OCI-LY1 (cell line): ENCODE data around the gene ANKH.

ENCODE experiments used
- H2AFZ ChIP-seq: fragments of 200-600 bp; sonication (generic), shearing (Covaris generic); 2 replicates; pipeline ENCODE4 v1.6.0; 2014; ENCODE audit warnings: antibody characterized with exemption, mild to moderate bottlenecking, low read length
- H3F3A ChIP-seq: fragments of 200-600 bp; sonication (generic), shearing (Covaris generic); 2 replicates; pipeline ENCODE4 v1.6.0; 2014; ENCODE audit warnings: mild to moderate bottlenecking, antibody characterized with exemption, low read length, moderate library complexity; ENCODE audit not compliant: insufficient read depth
- H3K27ac ChIP-seq: fragments of 200-600 bp; sonication (generic); 2 replicates; pipeline ENCODE4 v1.5.1; 2014; ENCODE audit warnings: low read length, mixed run types, mild to moderate bottlenecking, low read depth; ENCODE audit not compliant: poor library complexity, severe bottlenecking
- H3K27me3 ChIP-seq: fragments of 200-600 bp; sonication (generic); 2 replicates; pipeline ENCODE4 v1.6.0; 2014; ENCODE audit warnings: antibody characterized with exemption, mild to moderate bottlenecking, low read length, moderate library complexity; ENCODE audit not compliant: insufficient read depth
- H3K36me3 ChIP-seq: fragments of 200-600 bp; sonication (generic); 2 replicates; pipeline ENCODE4 v1.6.1; 2014; ENCODE audit warnings: mild to moderate bottlenecking, antibody characterized with exemption, low read length, moderate library complexity, mixed read lengths; ENCODE audit not compliant: insufficient read depth
- H3K4me1 ChIP-seq: fragments of 200-600 bp; sonication (generic); 2 replicates; pipeline ENCODE4 v1.5.1; 2014; ENCODE audit warnings: mild to moderate bottlenecking, low read length, moderate library complexity; ENCODE audit not compliant: insufficient read depth, severe bottlenecking
- H3K4me2 ChIP-seq: fragments of 200-600 bp; sonication (generic), shearing (Covaris generic); 2 replicates; pipeline ENCODE4 v1.6.1; 2014; ENCODE audit warnings: low read length
- H3K4me3 ChIP-seq: fragments of 200-600 bp; sonication (generic); 2 replicates; pipeline ENCODE4 v1.5.1; 2014; ENCODE audit warnings: low read length, low read depth, mild to moderate bottlenecking, mixed read lengths; ENCODE audit not compliant: poor library complexity, severe bottlenecking
- H3K79me2 ChIP-seq: fragments of 200-600 bp; shearing (Covaris generic); 2 replicates; pipeline ENCODE4 v1.6.1; 2016; ENCODE audit warnings: mixed run types, low read length, mixed read lengths; ENCODE audit not compliant: insufficient read depth
- H3K9ac ChIP-seq: fragments of 200-600 bp; sonication (generic), shearing (Covaris generic); 2 replicates; pipeline ENCODE4 v1.6.1; 2014; ENCODE audit warnings: mild to moderate bottlenecking, low read length, mixed read lengths
- H3K9me2 ChIP-seq: fragments of 200-600 bp; sonication (generic), shearing (Covaris generic); 2 replicates; pipeline ENCODE4 v1.6.1; 2014; ENCODE audit warnings: low read depth, mild to moderate bottlenecking, low read length, mixed read lengths
- H3K9me3 ChIP-seq: fragments of 200-600 bp; shearing (Covaris generic); 2 replicates; pipeline ENCODE4 v1.6.1; 2014; ENCODE audit warnings: low read length, mixed read lengths
- H4K20me1 ChIP-seq: fragments of 200-600 bp; sonication (generic), shearing (Covaris generic); 2 replicates; pipeline ENCODE4 v1.6.0; 2016; ENCODE audit warnings: mild to moderate bottlenecking, low read length; ENCODE audit not compliant: insufficient read depth
- CTCF ChIP-seq: fragments of 200-600 bp; sonication (generic), shearing (Covaris generic); IDR thresholded peaks from 2 replicates; pipeline ENCODE4 v1.5.1; 2017; ENCODE audit warnings: mild to moderate bottlenecking, antibody characterized with exemption, low read length, moderate library complexity, mixed read lengths
- EZH2 ChIP-seq: fragments of 200-600 bp; sonication (generic), shearing (Covaris generic); IDR thresholded peaks from 2 replicates; pipeline ENCODE4 v1.8.0; 2017; ENCODE audit warnings: borderline replicate concordance, mixed run types, mild to moderate bottlenecking, antibody characterized with exemption, low read length, moderate library complexity, mixed read lengths

ANKH gene

GRCh38 chr5:14852779-14853178 is 18.8 kb downstream of the ANKH start:
- TF ChIP-seq CTCF (no peak), EZH2 (no peak)
- no peaks in the 10 kb centered on the region for H3K9me3 ChIP-seq
- no peak overlapping the region for H3K27ac ChIP-seq
- peaks cover 7% of the 10 kb centered on the region; the same call in 1 of the 2 replicates for H3K36me3 ChIP-seq
- H3K9ac ChIP-seq, result no peak overlapping the region
- no peak overlapping the region for H3K4me3 ChIP-seq
- no peaks in the 10 kb centered on the region for H4K20me1 ChIP-seq
- no peaks in the 10 kb centered on the region for H3K27me3 ChIP-seq
- H3F3A ChIP-seq, result no peaks in the 10 kb centered on the region
- H3K79me2 ChIP-seq, result peaks cover 35% of the 10 kb centered on the region
- H3K4me2 ChIP-seq, result no peak overlapping the region
- H3K4me1 ChIP-seq, result peaks cover 10% of the 10 kb centered on the region
- no peak overlapping the region for H2AFZ ChIP-seq
- no peaks in the 10 kb centered on the region for H3K9me2 ChIP-seq

GRCh38 chr5:14851999-14852526 is 19.5 kb downstream of the ANKH start:
- Histone ChIP-seq H3K27ac (no peak overlapping the region), H3K4me1 (peaks cover 10% of the 10 kb centered on the region), H4K20me1 (no peaks in the 10 kb centered on the region), H3K36me3 (peaks cover 7% of the 10 kb centered on the region; the same call in 1 of the 2 replicates), H3K9me2 (no peaks in the 10 kb centered on the region), H3K9ac (no peak overlapping the region), H3F3A (no peaks in the 10 kb centered on the region), H3K27me3 (no peaks in the 10 kb centered on the region), H3K4me3 (no peak overlapping the region), H3K79me2 (peaks cover 30% of the 10 kb centered on the region), H3K9me3 (no peaks in the 10 kb centered on the region), H3K4me2 (no peak overlapping the region), H2AFZ (no peak overlapping the region)
- TF ChIP-seq EZH2, result no peak
- no peak for TF ChIP-seq CTCF

- Histone ChIP-seq H4K20me1 (no peaks in the 10 kb centered on the region), H3K4me3 (no peak overlapping the region), H3K27me3 (no peaks in the 10 kb centered on the region), H3K9me3 (no peaks in the 10 kb centered on the region), H3K27ac (no peak overlapping the region), H3K79me2 (peaks cover 26% of the 10 kb centered on the region), H3K9ac (no peak overlapping the region), H3K36me3 (peaks cover 7% of the 10 kb centered on the region; the same call in 1 of the 2 replicates), H2AFZ (no peak overlapping the region), H3K9me2 (no peaks in the 10 kb centered on the region), H3K4me2 (no peak overlapping the region), H3F3A (no peaks in the 10 kb centered on the region), H3K4me1 (peaks cover 10% of the 10 kb centered on the region)
- TF ChIP-seq CTCF (no peak), EZH2 (no peak)
Measured at GRCh38 chr5:14851597-14851996, 20.0 kb downstream of the ANKH start.
